WERI-Rb-1 (cell line): Measurements from ENCODE around the gene MBD4.

Experiments
- DNase-seq: peaks from one replicate; pipeline ENCODE4 v3.0.0-alpha.2; 2020
- H3K27ac ChIP-seq: fragments of 250-450 bp; sonication (Bioruptor Pico); 2 replicates; pipeline ENCODE4 v1.5.1; 2020; ENCODE audit warnings: mild to moderate bottlenecking, moderate library complexity
- H3K27me3 ChIP-seq: fragments of 250-450 bp; sonication (Bioruptor Pico); 2 replicates; pipeline ENCODE4 v1.5.1; 2021; ENCODE audit warnings: mild to moderate bottlenecking, low read depth, moderate library complexity; ENCODE audit not compliant: insufficient read depth, severe bottlenecking
- H3K36me3 ChIP-seq: fragments of 250-450 bp; sonication (Bioruptor Pico); 2 replicates; pipeline ENCODE4 v1.5.1; 2020; ENCODE audit warnings: mild to moderate bottlenecking, moderate library complexity
- H3K4me3 ChIP-seq: 2 replicates; pipeline ENCODE4 v1.5.1; 2011; ENCODE audit warnings: low read depth, mild to moderate bottlenecking, control low read depth, low read length
- H3K9me3 ChIP-seq: fragments of 250-450 bp; sonication (Bioruptor Pico); 2 replicates; pipeline ENCODE4 v1.5.1; 2021; ENCODE audit warnings: mild to moderate bottlenecking, moderate library complexity; ENCODE audit not compliant: severe bottlenecking
- TF ChIP-seq, protein P1 (sequence below): IDR thresholded peaks from 2 replicates; pipeline ENCODE4 v1.5.1; 2011; ENCODE audit warnings: low read depth, mild to moderate bottlenecking, control low read depth, inconsistent platforms, low read length

MBD4 gene

GRCh38 chr3:129383292-129383860 lies 56.4 kb downstream of the MBD4 start:
- Histone ChIP-seq H3K27me3 (no peaks in the 10 kb centered on the region), H3K36me3 (peaks cover 7% of the 10 kb centered on the region), H3K4me3 (no peak overlapping the region), H3K27ac (no peak overlapping the region), H3K9me3 (no peaks in the 10 kb centered on the region)
- DNase-seq = peak; percentile 77
- TF ChIP-seq, protein P1, sequence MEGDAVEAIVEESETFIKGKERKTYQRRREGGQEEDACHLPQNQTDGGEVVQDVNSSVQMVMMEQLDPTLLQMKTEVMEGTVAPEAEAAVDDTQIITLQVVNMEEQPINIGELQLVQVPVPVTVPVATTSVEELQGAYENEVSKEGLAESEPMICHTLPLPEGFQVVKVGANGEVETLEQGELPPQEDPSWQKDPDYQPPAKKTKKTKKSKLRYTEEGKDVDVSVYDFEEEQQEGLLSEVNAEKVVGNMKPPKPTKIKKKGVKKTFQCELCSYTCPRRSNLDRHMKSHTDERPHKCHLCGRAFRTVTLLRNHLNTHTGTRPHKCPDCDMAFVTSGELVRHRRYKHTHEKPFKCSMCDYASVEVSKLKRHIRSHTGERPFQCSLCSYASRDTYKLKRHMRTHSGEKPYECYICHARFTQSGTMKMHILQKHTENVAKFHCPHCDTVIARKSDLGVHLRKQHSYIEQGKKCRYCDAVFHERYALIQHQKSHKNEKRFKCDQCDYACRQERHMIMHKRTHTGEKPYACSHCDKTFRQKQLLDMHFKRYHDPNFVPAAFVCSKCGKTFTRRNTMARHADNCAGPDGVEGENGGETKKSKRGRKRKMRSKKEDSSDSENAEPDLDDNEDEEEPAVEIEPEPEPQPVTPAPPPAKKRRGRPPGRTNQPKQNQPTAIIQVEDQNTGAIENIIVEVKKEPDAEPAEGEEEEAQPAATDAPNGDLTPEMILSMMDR = peak; percentile 92

DNA sequence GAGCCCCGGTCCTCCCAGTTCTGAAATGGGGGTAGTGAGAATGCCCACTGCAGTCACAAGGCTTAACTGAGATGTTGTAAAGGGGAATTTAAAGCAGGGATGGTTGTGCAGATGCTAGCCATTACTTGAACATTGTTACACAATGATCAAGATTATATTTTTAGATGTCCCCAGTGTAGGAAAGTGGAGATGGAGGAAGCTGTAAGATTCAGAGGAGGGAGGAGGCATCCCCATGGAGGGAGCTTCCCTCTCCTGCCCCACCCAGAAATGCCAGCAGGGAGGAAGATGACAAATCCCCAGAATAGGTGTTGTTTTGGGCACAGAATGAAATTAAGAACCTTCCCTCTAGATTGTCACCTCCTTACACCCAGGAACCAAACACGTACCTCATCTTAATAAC lies 57.4 kb downstream of the MBD4 start:
- Histone ChIP-seq H3K27me3 (no peaks in the 10 kb centered on the region), H3K4me3 (no peak overlapping the region), H3K27ac (no peak overlapping the region), H3K36me3 (0 out of 2 replicates have a peak, but pooled peaks cover 2% of the 10 kb centered on the region), H3K9me3 (no peaks in the 10 kb centered on the region)
- no peak for DNase-seq
- TF ChIP-seq, protein P1 = no peak
